Esophagus squamous epithelium (tissue), 5 donors: ENCODE results near the gene MMP7. TPM values are rescaled to one million over a fixed set of nuclear protein-coding genes. Genes with fewer than 3 reads are reported as not detected.

ENCODE experiments used
- DNase-seq: peaks from one replicate; lab custom pipeline; 2025; lab: John Stamatoyannopoulos, UW
- H3K27ac ChIP-seq, 4 donors: fragments of 200-600 bp; sonication (generic); one replicate each; pipeline ENCODE4 v1.5.1; 2016 to 2019; ENCODE audit warnings: mild to moderate bottlenecking in 1 of 4
- H3K27me3 ChIP-seq, 4 donors: fragments of 200-600 bp; sonication (generic); 1 replicate in 3 of 4; 2 replicates in 1 of 4; pipeline versions ENCODE4 v1.5.1 to v1.6.0; 2017 to 2021; ENCODE audit warnings: antibody characterized with exemption in 1 of 4
- H3K36me3 ChIP-seq, 3 donors: fragments of 200-600 bp; sonication (generic); one replicate each; pipeline ENCODE4 v1.5.1; 2016 to 2019
- H3K4me1 ChIP-seq, 3 donors: fragments of 200-600 bp; sonication (generic); one replicate each; pipeline ENCODE4 v1.5.1; 2017 to 2019
- H3K4me3 ChIP-seq, 4 donors: fragments of 200-600 bp; sonication (generic); 1 replicate in 3 of 4; 2 replicates in 1 of 4; pipeline ENCODE4 v1.5.1; 2016 to 2019; ENCODE audit warnings: mild to moderate bottlenecking in 2 of 4, moderate library complexity in 1 of 4
- H3K9me3 ChIP-seq, 3 donors: fragments of 200-600 bp; sonication (generic); one replicate each; pipeline ENCODE4 v1.5.1; 2016 to 2019
- POLR2A ChIP-seq, 4 donors: fragments of 450-650 bp; IDR thresholded peaks; one replicate each; pipeline ENCODE4 v1.6.1; 2017; ENCODE audit warnings: antibody characterized with exemption in 4 of 4, mild to moderate bottlenecking in 4 of 4, moderate library complexity in 3 of 4
- WGBS, 2 donors: methylation state at CpG; one replicate each; pipeline ENCODE4 v1.1.5; 2018; 5-methylcytosine and 5-hydroxymethylcytosine counted together
- intact Hi-C: fragments of 100-400 bp; cut with DNase I; formaldehyde crosslinking; loops from one replicate; pipeline ENCODE4 v1.15.0; 2022
- total RNA-seq, 4 donors: library from RNA; depleted of rRNA; stranded (reverse); fragments of >200 nt; gene quantifications; one replicate each; pipeline ENCODE4 v1.1.0, GENCODE V29; 2016
- TF ChIP-seq, protein P1 (sequence below), 6 experiments: fragments of 450-650 bp in 4 of 6; fragments of 200-600 bp in 2 of 6; sonication (generic) in 2 of 6; IDR thresholded peaks; one replicate each; pipeline ENCODE4 v1.5.1; 2016 to 2019; ENCODE audit warnings: antibody characterized with exemption in 6 of 6, mild to moderate bottlenecking in 4 of 6, moderate library complexity in 4 of 6
- donor health status: DM: yes; HTN: yes; CAD: no.

The MMP7 gene
- total RNA-seq = 10 to 100 TPM in 1 of 4 donors, not detected in 3; 35.8 TPM

GRCh38 chr11:102530558-102530957, at the start of gene MMP7:
Gene MMP7 (minus strand): TSS chr11:102530747. CDS start chr11:102530700, 47 bp downstream.
- peaks cover 0 to 7% (median 0%) of the 10 kb centered on the region in 3 donors for H3K4me1 ChIP-seq
- H3K27ac ChIP-seq = no peak within 1 kb of the TSS
- TF ChIP-seq POLR2A (IDR thresholded peaks at IDR 0.05) = no peak
- TF ChIP-seq, protein P1, sequence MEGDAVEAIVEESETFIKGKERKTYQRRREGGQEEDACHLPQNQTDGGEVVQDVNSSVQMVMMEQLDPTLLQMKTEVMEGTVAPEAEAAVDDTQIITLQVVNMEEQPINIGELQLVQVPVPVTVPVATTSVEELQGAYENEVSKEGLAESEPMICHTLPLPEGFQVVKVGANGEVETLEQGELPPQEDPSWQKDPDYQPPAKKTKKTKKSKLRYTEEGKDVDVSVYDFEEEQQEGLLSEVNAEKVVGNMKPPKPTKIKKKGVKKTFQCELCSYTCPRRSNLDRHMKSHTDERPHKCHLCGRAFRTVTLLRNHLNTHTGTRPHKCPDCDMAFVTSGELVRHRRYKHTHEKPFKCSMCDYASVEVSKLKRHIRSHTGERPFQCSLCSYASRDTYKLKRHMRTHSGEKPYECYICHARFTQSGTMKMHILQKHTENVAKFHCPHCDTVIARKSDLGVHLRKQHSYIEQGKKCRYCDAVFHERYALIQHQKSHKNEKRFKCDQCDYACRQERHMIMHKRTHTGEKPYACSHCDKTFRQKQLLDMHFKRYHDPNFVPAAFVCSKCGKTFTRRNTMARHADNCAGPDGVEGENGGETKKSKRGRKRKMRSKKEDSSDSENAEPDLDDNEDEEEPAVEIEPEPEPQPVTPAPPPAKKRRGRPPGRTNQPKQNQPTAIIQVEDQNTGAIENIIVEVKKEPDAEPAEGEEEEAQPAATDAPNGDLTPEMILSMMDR (IDR thresholded peaks at IDR 0.05) = no peak
- no peak for DNase-seq
- H3K27me3 ChIP-seq = no peaks in the 10 kb centered on the region
- intact Hi-C loops = no loop called here
- peak within 1 kb of the TSS in 1 of 4 donors; percentile 25 for H3K4me3 ChIP-seq
- WGBS, 2 donors = 14 to 29% methylated on average over 8 of the region's 8 CpGs
- H3K36me3 ChIP-seq = no peaks in the 10 kb centered on the region
- no peaks in the 10 kb centered on the region for H3K9me3 ChIP-seq

DNA sequence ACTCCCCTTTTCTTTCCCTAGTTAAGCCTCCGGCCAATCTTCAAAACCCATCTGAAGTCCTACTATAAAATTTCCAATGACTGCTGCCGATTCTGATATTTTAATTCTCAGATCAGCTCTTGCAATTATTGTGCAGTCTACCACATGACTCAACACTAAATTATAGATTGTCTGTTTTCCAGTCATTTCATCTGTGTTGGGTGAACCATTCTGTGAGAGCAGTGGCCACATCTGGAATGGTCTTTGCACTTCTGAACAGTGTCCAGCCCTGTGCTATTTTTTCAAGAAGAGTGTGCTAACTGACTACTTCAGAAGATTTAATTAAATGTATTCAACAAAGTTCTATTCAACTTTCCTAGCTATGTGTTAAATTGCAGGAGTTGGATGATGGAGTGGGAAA, 47.2 kb upstream of the MMP7 start:
- H3K36me3 ChIP-seq = no peaks in the 10 kb centered on the region
- no peak for DNase-seq
- no peaks in the 10 kb centered on the region for H3K4me1 ChIP-seq
- H3K27ac ChIP-seq = no peak overlapping the region
- H3K9me3 ChIP-seq = no peaks in the 10 kb centered on the region
- no peaks in the 10 kb centered on the region for H3K27me3 ChIP-seq
- H3K4me3 ChIP-seq = no peak overlapping the region
- TF ChIP-seq, protein P1 (IDR thresholded peaks at IDR 0.05) = no peak
- no peak for TF ChIP-seq POLR2A (IDR thresholded peaks at IDR 0.05)
- intact Hi-C loops = no loop called here
- 70 to 97% methylated on average over 2 of the region's 2 CpGs for WGBS, 2 donors

DNA sequence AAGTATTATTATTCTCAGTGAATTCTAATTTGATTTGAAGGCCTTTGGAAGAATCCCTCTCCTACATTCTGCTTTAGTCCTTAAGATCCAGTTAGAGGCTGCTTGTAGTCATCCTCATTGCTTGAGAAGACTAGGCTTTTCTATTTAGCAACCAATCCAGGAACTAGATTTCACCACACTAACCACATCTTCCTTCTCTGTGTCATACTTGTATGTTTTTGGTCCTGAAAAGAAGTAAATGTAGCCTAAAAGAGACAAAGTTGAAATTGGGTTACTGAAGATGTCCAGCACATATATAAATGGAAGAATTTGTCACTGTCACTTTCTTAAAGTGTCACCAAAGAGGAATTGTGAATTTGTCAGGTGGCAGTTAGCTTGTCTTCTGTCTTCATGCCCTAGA, 46.6 kb upstream of the MMP7 start:
- Histone ChIP-seq H3K27me3 (no peaks in the 10 kb centered on the region), H3K4me1 (no peaks in the 10 kb centered on the region), H3K27ac (no peak overlapping the region), H3K36me3 (no peaks in the 10 kb centered on the region), H3K4me3 (no peak overlapping the region), H3K9me3 (no peaks in the 10 kb centered on the region)
- intact Hi-C loops = no loop called here
- no peak for DNase-seq
- TF ChIP-seq, protein P1 (IDR thresholded peaks at IDR 0.05) = no peak
- no peak for TF ChIP-seq POLR2A (IDR thresholded peaks at IDR 0.05)

DNA sequence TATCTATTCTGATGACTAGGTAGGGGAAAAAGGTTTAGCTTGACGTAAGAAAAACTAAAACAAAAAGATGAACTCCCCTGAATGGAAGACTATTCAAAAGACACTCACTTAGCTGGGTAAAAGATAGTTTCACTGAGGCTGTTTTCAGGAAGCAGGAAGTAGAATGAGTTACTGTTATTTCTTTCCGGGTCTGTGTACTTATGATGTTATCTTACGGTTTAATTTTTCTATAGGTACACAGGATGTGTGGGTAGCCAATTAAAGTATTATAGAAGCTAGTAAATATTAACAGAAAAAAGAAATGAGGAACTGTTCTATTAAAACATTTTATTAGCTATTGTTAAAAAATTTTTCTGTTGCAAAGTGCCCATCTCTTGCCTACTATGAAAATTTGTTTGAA, 45.8 kb upstream of the MMP7 start:
- H3K4me3 ChIP-seq = no peak overlapping the region
- H3K27ac ChIP-seq = no peak overlapping the region

DNA sequence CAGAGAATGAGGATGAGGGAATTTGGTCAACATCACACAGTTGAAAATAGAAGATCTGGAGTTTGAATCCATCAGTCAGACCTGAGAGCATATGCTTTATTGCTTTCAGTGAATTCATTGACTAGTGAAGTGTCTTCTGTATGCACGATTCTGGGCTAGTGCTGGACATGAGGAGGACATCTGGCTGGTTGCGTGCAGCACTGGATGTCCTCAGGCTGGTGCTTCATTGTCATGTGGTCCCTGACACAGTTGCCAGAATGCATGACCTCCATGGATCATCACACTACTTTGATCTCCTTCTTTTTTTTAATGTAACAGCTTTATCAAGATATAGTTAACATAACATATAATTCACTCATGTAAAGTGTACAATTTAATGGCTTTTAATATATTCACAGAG, 44.5 kb upstream of the MMP7 start:
- Histone ChIP-seq H3K9me3 (no peaks in the 10 kb centered on the region), H3K4me1 (no peaks in the 10 kb centered on the region), H3K4me3 (no peak overlapping the region), H3K27me3 (no peaks in the 10 kb centered on the region), H3K27ac (no peak overlapping the region), H3K36me3 (no peaks in the 10 kb centered on the region)
- intact Hi-C loops = no loop called here
- TF ChIP-seq, protein P1 (IDR thresholded peaks at IDR 0.05) = no peak
- no peak for TF ChIP-seq POLR2A (IDR thresholded peaks at IDR 0.05)
- WGBS, 2 donors = 81 to 92% methylated on average over 2 of the region's 2 CpGs
- no peak for DNase-seq

More for the DNA sequence above, 45.8 kb upstream of the MMP7 start:
- no peak for DNase-seq
- Histone ChIP-seq H3K4me1 (no peaks in the 10 kb centered on the region), H3K9me3 (no peaks in the 10 kb centered on the region), H3K27me3 (no peaks in the 10 kb centered on the region), H3K36me3 (no peaks in the 10 kb centered on the region)
- WGBS, 2 donors = 70 to 73% methylated on average over 3 of the region's 3 CpGs
- no peak for TF ChIP-seq POLR2A (IDR thresholded peaks at IDR 0.05)
- TF ChIP-seq, protein P1 (IDR thresholded peaks at IDR 0.05) = no peak
- intact Hi-C loops = no loop called here
